Mucosa of descending colon (tissue), 3 donors: Measurements from ENCODE around the gene MASP1. TPM values are rescaled to one million over a fixed set of nuclear protein-coding genes. Genes with fewer than 3 reads are reported as not detected.
"Not testable (repeated sequence)": the region's sequence is repeated elsewhere in the genome, so short reads cannot be mapped to it uniquely, and the experiment has no call there.

Experiments used
- ATAC-seq: fragments of 200-7000 bp; cut with Tn5 transposase; one replicate; pipeline ENCODE4 v1.9.1; 2020; ENCODE audit warnings: mild to moderate bottlenecking, moderate library complexity
- DNase-seq, 3 donors: peaks; one replicate each; pipeline ENCODE4 v3.0.0-alpha.2; 2020
- H3K36me3 ChIP-seq: fragments of 200-600 bp; one replicate; pipeline ENCODE4 v1.8.0; 2021; ENCODE audit warnings: low read depth, mild to moderate bottlenecking
- H3K4me1 ChIP-seq: fragments of 200-600 bp; one replicate; pipeline ENCODE4 v1.8.0; 2021; ENCODE audit warnings: low read depth, mild to moderate bottlenecking
- H3K4me3 ChIP-seq: fragments of 200-600 bp; one replicate; pipeline ENCODE4 v1.8.0; 2021; ENCODE audit warnings: mild to moderate bottlenecking
- H3K9me3 ChIP-seq: fragments of 200-600 bp; one replicate; pipeline ENCODE4 v1.8.0; 2021; ENCODE audit warnings: mild to moderate bottlenecking
- CTCF ChIP-seq: fragments of 200-600 bp; IDR thresholded peaks from one replicate; pipeline ENCODE4 v1.8.0; 2022; ENCODE audit warnings: antibody characterized with exemption, mild to moderate bottlenecking
- intact Hi-C, 2 donors: fragments of 100-400 bp; cut with DNase I in 1 of 2; cut with micrococcal nuclease in 1 of 2; formaldehyde crosslinking; loops; one replicate each; pipeline versions ENCODE4 v1.11.0 to v1.11.1; 2022; cut with DNase I, micrococcal nuclease
- total RNA-seq, 3 donors: library from RNA; stranded (reverse); fragmentation: NEBNext Ultra II Directional in 2 of 3; extraction: Animal tissue kit (Norgen Biotek cat#: 25700) in 2 of 3; gene quantifications; one replicate each; pipeline versions ENCODE4 v1.2.1 to v1.2.4, GENCODE V29; 2021 to 2023
- donor health status: DM: no; HTN: no; CAD: no; lungs with moderate emphysema.
- donor health status: DM: no; HTN: no; CAD: no.
- donor health status: DM: no; HTN: yes; CAD: no.

Gene MASP1
- total RNA-seq, 3 donors from 2014 or later, result 4.5 to 70.1 (median 9.7) TPM

GRCh38 chr3:187251599-187251998 lies 39.9 kb downstream of the MASP1 start:
- no peak for ATAC-seq
- TF ChIP-seq CTCF, result no peak
- Histone ChIP-seq H3K4me1 (no peaks in the 10 kb centered on the region), H3K9me3 (no peaks in the 10 kb centered on the region), H3K4me3 (no peak overlapping the region), H3K36me3 (no peaks in the 10 kb centered on the region)
- intact Hi-C loops, result no loop called here
- DNase-seq, result no peak

GRCh38 chr3:187247398-187247797 lies 44.1 kb downstream of the MASP1 start:
- no peaks in the 10 kb centered on the region for H3K4me1 ChIP-seq
- TF ChIP-seq CTCF, result no peak
- ATAC-seq, result no peak
- no peak overlapping the region for H3K4me3 ChIP-seq
- no peaks in the 10 kb centered on the region for H3K36me3 ChIP-seq
- DNase-seq, result no peak
- H3K9me3 ChIP-seq, result no peaks in the 10 kb centered on the region
- intact Hi-C loops, result no loop called here

GRCh38 chr3:187243933-187244524 lies 47.5 kb downstream of the MASP1 start:
- no peak for DNase-seq
- intact Hi-C loops, result no loop called here
- no peak for TF ChIP-seq CTCF
- no peaks in the 10 kb centered on the region for H3K4me1 ChIP-seq
- ATAC-seq, result no peak
- no peaks in the 10 kb centered on the region for H3K36me3 ChIP-seq
- no peaks in the 10 kb centered on the region for H3K9me3 ChIP-seq
- H3K4me3 ChIP-seq, result no peak overlapping the region

GRCh38 chr3:187242900-187243299 lies 48.6 kb downstream of the MASP1 start:
- H3K4me3 ChIP-seq, result no peak overlapping the region
- no peak for TF ChIP-seq CTCF
- H3K36me3 ChIP-seq, result no peaks in the 10 kb centered on the region
- intact Hi-C loops, result no loop called here
- H3K4me1 ChIP-seq, result no peaks in the 10 kb centered on the region
- no peak for DNase-seq
- no peak for ATAC-seq
- no peaks in the 10 kb centered on the region for H3K9me3 ChIP-seq

GRCh38 chr3:187242435-187242834 lies 49.1 kb downstream of the MASP1 start:
- DNase-seq (no peak), ATAC-seq (no peak)
- TF ChIP-seq CTCF, result no peak
- H3K4me3 ChIP-seq, result no peak overlapping the region
- H3K4me1 ChIP-seq, result no peaks in the 10 kb centered on the region
- intact Hi-C loops, result no loop called here
- H3K36me3 ChIP-seq, result no peaks in the 10 kb centered on the region
- no peaks in the 10 kb centered on the region for H3K9me3 ChIP-seq

GRCh38 chr3:187238835-187239234 lies 52.7 kb downstream of the MASP1 start:
- ATAC-seq, DNase-seq, H3K9me3 ChIP-seq, H3K4me1 ChIP-seq, H3K36me3 ChIP-seq, H3K4me3 ChIP-seq, intact Hi-C loops: not testable (repeated sequence)
